Adipose tissue (tissue), 3 donors: Measurements from ENCODE around the gene NFYA. TPM values are rescaled to one million over a fixed set of nuclear protein-coding genes. Genes with fewer than 3 reads are reported as not detected.

Experiments used
- H3K27ac ChIP-seq: one replicate; pipeline ENCODE4 v1.5.1; 2013; ENCODE audit warnings: low read depth, low read length
- WGBS, 3 donors: extraction: QIAGEN DNeasy Blood & Tissue Kit; methylation state at CpG; one replicate each; pipeline ENCODE4 v1.1.7; 2013; 5-methylcytosine and 5-hydroxymethylcytosine counted together
- polyA plus RNA-seq, 3 donors: library from polyadenylated mRNA; stranded (reverse); fragments of 200-250 nt; gene quantifications; one replicate each; pipeline ENCODE4 v1.2.3, GENCODE V29; 2013
- donor health status: healthy with polysubstance abuse.
- donor health status: Bipolar disorder and iron deficiency.
- donor health status: healthy.

Gene NFYA
- polyA plus RNA-seq, 3 donors = 6.3 to 9.4 (median 7.3) TPM

DNA sequence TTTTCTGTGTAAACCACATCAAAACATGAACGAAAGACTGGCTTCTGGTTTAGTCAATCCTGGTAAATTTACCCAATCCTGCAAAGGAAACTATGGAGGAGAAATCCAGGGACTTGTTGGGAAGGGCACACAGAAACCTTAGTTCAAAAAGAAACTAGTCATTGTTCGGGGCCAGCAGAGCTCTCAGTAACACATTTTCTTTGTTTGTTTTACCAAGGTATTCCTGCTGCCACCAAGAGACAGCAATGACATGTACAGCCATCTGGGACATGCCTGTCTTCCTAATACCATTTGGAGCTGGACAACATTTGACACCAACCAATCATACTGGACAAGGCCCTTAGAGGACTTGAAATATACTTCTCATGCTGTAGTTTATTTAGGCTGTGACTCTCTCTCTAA lies 8.9 kb upstream of the NFYA start:
- no peak overlapping the region for H3K27ac ChIP-seq
- 32 to 91% (median 89%) methylated on average over 2 of the region's 2 CpGs for WGBS, 3 donors

DNA sequence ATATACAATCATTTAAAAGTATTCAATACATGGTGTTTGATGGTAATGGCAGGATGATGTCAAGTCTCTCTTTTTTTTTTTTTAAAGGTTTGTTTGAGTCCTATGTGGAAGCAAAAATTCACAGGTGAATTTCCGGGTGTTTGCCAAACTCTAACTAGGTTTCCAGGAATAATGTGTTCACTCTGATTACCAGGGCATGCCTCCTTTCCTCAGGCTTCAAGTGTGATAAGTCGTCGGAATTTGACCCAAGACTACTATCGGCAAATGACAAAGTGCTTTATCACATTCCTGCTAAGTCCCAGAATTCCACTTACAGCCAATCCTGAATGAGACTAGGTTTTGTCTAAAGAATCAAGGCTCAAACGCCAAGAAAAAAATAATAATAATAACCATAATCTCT lies 7.9 kb upstream of the NFYA start:
- H3K27ac ChIP-seq = no peak overlapping the region
- WGBS, 3 donors = 33 to 82% (median 82%) methylated on average over 5 of the region's 5 CpGs

DNA sequence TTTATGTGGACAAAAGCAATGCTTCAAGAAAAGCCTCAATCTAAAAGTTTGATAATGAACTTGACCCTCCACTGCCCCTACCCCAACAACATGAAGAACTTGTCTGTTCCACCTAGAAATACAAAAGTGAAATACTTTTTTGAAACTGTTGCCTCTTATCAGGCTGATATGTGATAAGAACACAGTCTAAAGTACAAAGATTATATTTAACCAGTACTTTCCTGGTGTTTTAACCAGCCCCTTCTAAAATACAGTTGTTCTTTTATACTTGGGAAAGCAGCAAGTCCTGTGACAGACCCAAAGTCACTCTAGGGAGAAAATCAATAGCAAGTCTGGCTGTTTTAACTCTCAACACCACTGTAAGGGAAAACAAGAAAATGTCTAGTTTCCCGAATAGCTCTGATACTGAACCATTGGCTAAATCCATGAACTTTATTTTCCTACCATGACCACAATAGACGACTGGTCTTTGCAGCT lies 7.2 kb upstream of the NFYA start:
- no peak overlapping the region for H3K27ac ChIP-seq
- WGBS, 3 donors = 28 to 95% (median 92%) methylated on average over 2 of the region's 2 CpGs

DNA sequence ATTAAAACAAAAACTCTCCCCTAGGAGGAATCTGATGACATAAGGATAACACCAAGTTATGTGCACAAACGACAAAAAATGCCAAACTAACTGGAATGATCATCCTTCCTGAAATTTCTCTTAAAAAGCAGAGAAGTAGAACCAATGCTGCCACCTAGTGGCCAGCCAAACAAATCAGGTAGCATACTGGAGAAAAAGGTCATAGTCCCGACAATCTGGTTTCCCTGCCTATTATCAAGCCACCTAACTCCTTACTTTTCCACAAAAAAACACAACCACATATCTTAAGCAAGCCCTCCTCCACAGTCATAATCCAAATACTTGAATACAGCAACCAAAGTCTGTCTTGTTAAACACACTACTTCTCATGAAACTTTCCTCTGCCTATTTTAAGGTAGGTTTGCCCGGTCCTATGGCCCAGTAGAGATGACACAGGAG lies 5.9 kb upstream of the NFYA start:
- H3K27ac ChIP-seq = no peak overlapping the region
- 29 to 30% (median 29%) methylated on average over 3 of the region's 3 CpGs for WGBS, 3 donors

DNA sequence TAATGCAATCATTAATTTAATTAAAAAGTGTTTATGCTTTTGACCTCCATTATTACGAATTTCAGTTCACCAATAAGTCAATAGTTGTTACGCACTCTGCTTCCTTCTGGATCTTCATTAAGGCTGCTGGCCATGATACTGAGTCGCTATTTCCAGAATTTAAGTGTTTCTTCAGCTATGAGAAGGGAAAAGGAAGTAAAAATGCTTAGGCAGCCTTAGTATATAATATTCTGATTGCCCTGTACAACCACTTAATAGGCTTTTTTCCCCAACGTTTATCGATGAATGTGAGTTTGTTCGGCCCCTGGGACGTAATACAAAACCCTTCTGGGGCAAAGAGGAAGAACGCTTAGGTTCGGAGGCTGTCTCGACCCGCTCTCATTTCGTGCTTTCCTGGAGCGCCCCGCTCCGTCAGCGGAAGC lies 1.3 kb upstream of the NFYA start:
- WGBS, 3 donors = 0% methylated on average over 16 of the region's 16 CpGs
- peak overlapping the region; percentile 85 for H3K27ac ChIP-seq

DNA sequence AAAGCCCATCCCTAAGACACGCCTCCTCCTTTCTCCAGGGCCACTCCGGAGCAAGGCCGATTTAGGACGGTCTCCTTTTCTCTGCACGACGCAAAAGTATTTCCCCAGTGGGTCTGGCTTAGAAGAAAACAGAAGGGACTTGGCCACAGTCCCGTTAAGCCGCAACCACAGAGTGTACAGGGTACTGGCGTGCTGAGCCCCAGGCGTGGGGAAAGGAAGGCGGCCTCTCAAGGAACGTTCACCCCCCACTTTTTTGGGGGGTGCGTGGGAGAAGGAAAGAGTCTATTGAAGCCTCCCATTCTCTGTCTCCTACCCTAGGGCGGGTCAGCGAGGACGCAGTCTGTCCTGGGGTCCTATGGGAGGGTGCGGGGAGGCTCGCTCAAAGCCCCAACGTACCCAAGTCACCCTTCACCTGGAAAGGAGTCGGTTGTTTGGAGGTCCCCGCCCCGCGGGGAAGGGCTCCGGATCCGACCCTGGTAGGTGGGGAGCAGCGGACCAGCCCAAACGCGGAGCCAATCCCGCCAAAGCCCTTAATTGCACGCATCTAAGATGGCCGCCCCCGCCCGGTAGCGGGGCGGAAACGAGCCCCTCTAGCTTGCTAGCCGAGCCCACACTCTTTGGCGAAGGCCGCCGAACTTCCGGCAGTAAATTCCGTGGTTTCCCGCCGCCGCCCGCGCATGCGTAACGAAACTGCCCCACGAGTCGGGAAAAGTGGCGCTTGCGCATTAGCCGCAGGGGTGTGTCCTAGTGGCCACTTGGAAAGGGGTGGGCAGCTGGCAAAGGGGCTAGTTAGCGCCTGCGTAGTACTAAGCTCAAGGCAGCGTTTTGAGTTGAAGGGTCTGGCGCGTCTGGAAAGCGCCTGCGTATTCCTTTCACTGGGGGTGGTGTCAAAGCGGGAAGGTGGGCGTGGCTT lies 595 bp upstream of the NFYA start, which contains the start of gene OARD1:
Gene OARD1 (minus strand): TSS at position 434 of the 913 bp plus-strand sequence. CDS start 722 bp downstream, outside the sequence.
- peak within 1 kb of the TSS; percentile 100 for H3K27ac ChIP-seq
- WGBS, 3 donors = 0 to 1% (median 1%) methylated on average over 62 to 63 of the region's 63 CpGs

DNA sequence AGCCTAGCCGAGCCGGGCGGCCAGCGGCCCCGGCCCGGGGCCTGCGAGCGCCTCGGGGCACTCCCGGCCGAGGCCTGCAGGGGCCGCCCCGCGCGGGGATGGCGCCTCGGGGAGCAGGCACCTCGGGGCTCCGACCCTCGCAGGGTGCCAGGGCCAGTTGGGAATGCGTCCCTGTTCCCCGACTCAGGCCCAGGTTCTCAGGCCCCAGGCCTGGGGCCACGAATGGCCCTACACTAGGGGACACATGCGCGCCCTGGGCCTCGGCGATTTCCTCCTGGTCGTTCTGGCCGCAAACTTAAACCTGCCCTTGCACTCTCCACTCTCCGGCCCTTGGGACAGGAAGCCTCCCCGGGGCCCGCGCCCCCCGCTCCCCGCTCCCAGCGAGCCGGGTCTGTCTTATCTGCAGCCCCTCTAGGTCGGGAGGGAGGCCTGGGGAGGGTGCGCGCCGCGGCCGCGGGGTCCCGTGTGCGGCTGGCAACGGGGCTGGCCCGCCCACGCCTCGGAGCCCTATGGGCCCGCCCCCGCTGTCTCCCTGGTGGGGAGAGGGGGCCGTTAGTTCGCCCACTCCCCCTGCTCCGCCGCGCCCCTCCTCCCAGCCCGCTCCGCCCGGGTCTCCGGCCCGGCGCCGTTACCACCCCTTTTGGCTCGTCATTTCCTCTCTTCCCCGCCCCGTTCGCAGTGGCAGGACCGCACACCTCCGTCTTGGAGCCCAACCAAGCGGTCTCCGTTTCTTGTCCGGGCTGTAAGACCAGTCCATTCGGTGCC lies 611 bp downstream of the NFYA start:
- 0% methylated on average over 64 to 73 of the region's 74 CpGs for whole genome bisulfite sequencing, 3 donors
- peak overlapping the region; percentile 100 for H3K27ac ChIP-seq

DNA sequence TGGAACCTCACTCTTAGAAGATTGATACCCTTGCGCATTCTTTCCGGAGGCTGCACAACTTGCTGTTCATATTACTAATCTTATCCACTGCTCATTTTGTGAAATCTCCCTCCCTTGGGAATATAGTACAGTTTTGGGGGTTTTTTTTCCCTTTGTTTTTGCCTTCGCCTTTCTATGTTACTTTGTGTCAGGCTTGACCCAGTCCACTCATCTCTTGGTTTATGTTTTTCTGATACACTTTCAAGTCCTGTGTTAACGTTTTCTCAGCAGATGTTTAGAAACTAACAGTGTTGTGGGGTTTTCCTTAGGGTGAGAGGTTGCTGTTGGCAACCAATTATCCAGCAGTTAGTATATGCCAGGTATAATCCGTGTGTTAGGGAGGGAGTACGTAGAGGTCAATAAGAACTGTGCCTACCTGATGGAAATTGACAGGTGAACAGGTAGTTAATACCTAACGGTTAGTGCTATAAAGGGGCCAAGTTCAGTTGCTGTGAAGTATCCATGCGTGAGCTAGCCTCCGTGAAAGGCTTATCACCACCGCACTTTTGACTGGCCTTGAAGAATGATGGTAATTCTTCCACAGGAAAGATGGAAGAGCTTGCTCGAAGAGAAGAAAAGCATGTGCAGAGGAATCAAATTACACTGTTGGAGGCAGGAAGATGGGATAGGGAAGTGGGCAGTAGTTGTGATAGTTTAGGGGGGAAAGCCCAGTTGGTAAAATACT lies 1.4 kb downstream of the NFYA start:
- WGBS, 3 donors = 2 to 10% (median 6%) methylated on average over 11 of the region's 11 CpGs
- H3K27ac ChIP-seq = peak overlapping the region; percentile 100

DNA sequence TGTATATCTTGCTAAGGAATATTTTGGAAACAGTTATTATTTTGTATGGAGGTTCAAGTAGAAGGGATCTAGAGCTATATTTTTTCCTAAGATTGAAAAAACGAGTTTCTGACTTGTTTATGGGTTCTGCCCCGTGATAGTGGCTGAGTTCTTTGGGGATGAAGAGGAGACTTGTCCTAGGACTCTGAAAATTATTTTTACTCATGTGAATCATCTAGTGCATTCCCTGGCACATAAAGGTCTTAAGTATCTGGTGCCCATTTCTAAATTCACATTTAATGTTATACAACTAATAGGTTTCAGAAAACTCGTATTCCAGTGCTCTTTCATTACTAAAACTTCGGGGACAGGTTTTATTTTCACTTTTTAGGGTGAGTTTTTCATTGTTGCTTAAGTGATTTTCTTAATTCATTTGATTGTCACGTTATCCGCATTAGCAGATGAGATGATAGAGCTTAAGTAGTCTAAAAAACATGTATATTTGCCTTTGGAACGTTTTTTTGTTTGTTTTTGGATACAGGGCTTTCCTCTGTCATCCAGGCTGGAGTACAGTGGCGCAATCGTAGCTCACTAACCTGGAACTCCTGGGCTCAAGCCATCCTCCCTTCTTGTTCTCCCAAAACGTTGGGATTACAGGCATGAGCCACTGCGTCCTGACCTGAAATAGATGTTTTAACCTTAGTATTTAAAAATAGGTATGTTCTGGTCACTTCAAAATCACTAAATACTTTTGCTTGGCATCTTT lies 2.1 kb downstream of the NFYA start:
- H3K27ac ChIP-seq = no peak overlapping the region
- WGBS, 3 donors = 36 to 58% (median 46%) methylated on average over 11 of the region's 11 CpGs

DNA sequence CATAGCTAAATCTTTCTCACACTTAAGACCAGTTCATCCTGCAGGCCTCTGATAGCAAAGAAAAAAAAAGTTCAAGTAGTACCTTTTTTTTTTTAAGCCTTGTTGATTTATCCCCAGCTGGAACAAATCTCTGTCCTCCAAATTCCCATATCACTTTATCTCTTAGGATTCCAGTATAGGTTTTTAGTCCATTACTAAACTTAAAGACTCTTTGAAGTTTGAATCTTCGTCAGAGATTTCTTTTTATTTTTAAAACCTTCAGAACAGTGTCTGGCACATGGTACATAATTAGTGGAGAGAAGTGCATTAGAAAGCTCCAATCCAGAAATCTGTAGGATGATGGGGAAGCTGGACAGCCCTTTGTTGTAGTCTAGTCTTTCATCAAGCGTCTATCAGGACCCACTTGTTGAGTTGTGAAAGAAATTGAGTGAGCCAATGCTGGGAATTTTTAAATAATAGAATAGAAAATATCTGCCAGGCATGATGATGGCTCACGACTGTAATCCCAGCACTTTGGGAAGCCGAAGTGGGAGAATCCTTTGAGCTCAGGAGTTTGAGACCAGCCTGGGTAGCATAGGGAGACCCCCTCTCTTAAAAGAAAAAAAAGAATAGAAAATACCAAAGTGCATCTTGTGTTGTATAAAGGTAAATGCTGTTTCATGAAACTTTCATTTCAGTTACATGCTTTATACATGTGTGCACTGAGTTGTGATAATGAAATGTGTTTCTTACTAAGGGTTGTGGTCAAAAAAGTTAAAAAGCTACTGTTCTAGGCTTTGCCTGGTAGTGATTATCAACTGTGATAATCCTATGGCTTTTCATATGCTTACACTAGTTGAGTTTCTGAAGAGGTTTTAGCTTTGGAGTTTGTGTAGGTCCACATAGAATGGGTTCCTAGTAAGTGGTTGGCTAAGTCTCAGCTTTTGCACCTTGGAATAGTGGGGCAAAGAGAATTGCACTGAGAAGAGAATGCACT lies 3.2 kb downstream of the NFYA start:
- 79 to 88% (median 87%) methylated on average over 4 of the region's 4 CpGs for WGBS, 3 donors
- H3K27ac ChIP-seq = no peak overlapping the region

DNA sequence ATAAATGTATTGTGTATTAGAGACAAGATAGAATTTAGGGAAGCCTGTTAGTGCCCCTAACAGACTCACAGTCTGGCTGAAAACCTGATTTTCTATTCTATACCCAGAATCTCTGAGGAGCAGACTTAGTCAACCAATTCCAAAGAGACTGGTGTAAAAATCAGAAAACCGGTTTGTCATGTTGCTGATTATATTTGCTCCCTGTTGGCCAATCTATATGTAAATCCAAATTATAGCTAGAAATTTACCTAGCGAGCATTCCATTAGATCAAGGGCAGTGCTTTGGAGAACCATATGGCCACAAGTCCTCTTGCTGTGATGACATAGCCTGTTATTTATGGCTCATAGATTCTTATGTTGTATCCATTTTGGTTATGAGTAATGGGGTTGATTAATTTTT lies 4.8 kb downstream of the NFYA start:
- WGBS, 3 donors = 53 to 93% (median 85%) methylated on average over 2 of the region's 2 CpGs
- H3K27ac ChIP-seq = no peak overlapping the region

DNA sequence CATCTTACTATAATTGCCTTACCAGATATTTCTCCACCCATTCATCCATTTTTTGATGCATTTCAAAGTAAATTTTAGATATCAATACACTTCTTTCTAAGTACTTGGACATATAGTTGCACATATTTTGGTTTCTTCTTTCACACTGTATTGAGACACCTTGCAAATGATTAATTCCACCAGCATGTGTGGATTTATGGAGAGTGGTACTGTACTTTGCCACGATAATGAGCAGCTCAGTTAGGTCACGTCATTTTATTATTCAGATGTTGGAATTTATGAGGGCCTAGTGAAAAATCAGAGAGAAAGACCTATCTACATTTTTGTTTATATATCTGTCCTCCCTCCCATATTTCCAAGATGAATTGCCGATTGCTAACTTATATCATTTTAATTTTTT lies 5.3 kb downstream of the NFYA start:
- H3K27ac ChIP-seq = no peak overlapping the region
- 73 to 89% (median 87%) methylated on average over 3 of the region's 3 CpGs for WGBS, 3 donors

DNA sequence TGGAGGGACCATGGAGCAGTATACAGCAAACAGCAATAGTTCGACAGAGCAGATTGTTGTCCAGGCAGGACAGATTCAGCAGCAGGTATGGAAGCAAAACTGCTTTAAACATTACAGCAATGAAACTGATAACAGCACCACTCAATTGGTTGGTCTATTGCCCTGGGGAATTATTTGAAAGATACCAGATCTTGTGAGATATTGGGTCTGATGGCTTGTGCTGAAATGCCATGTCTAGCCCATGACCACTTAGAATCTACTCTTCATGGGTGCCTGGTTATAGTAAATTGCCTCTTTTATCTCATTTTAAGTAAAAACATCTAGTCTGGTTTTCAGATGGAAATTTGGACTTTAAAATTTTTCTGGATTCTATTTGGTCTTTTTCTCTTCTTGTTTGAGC lies 6.3 kb downstream of the NFYA start:
- WGBS, 3 donors = 93 to 100% (median 94%) methylated on average over 1 of the region's 1 CpG
- H3K27ac ChIP-seq = no peak overlapping the region

DNA sequence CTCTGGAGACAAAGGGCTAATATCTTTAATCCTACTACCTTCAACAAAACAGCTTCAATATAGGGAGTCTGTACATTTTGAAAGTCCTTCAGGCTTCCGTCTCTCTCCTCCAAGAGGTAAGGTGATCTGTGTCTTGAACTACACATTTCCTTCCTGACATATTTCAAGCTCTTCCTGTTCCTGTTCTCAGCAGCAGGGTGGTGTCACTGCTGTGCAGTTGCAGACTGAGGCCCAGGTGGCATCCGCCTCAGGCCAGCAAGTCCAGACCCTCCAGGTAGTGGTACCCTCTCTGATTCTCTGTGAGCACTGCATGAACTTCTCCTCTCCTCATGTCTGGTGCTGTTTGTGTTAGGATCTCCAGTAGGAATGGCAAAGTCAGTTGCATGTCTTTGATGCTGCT lies 7.8 kb downstream of the NFYA start:
- no peak overlapping the region for H3K27ac ChIP-seq
- WGBS, 3 donors = 46 to 91% (median 56%) methylated on average over 2 of the region's 2 CpGs

DNA sequence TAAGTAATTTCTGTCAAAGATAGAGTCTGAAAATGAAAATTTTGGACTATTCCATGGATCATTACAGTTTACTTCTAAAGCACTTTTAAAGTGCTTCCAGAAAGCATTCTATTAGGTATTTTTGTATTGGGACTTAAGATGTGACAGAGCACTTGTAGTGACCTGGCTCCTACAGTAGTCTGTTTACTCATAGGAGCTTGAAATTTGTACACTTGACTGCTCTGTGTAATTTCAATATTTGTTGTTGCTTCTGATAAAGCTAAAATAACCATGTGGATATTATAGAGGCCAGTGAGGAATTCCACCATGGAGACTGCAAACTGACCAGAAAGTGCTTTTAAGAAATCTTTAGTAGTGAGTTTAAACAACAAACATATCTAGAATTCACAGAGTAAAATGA lies 10.3 kb downstream of the NFYA start:
- H3K27ac ChIP-seq = no peak overlapping the region

DNA sequence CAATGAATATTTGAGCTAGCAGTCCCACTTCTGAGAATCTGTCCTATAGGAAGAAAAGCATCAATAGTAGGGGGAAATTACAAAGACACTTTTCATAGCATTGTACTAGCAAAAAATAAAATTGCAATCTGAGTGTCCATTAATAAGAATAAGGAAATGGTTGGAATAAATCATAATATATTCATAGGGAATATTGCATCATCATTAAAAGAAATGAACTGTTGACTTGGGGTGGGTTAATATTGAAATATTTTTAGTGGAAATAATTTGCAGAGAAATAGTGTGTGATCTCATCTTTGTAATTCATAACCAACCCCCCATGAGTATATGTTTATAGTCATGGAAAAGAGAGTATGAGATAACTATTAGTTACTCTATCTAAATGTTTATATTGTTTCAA lies 12.4 kb downstream of the NFYA start:
- H3K27ac ChIP-seq = no peak overlapping the region

DNA sequence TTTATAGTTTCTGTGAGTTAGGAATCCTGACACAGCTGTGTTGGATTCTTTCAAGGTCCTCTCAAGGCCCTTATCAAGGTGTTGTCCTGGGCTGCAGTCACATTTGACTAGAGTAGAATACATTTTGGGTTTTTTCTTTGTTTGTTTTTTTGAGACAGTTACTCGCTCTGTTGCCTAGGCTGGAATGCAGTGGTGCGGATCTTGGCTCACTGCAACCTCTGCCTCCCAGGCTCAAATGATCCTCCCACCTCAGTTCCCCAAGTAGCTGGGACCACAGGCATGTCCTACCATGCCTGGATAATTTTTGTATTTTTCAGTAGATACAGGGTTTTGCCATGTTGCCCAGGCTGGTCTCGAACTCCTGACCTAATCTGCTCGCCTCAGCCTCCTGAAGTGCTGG lies 15.7 kb downstream of the NFYA start:
- WGBS, 3 donors = 91 to 95% (median 94%) methylated on average over 4 of the region's 4 CpGs
- no peak overlapping the region for H3K27ac ChIP-seq
